ENCODE results near the gene PAPPA.

The PAPPA gene

DNA sequence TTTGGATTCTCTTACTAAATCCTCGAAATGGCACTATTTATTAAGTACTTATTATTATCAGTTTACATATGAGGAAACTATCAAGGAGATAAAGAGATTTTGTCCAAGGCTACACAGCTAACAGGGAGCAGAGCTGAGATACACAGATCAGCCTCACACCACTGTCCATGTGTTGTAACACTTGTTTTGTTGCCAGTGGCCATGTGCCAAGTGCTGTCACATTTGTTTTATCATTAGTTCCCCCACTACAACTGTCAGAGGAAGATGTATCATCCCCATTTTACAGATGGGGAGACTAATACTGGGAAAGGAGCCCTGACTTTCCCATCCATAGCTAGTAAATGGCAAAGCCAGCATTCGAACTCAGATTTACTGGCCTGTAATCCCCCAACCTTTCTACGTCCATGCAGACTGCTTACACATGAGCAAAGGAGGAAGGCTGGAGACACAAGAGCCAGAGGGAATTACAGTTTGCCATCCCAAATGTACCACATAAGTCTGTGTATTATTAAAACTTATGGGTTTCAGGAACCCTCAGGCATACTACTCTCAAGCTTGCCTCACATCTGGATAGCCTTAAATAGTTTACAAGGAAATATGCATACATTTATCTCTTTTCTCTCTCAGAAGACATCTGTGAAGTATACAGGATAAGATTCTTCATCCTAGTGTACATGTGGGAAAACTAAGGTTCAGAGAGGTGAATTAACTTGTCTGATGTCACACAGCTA, 25.1 kb downstream of the PAPPA start:
- Histone ChIP-seq H3K4me1 (ENCODE audit: control insufficient read depth, insufficient read depth, low read length, poor library complexity, severe bottlenecking) (no peaks in the 10 kb centered on the region), H3K4me3 (ENCODE audit: insufficient read depth, low read depth, low read length, poor library complexity, severe bottlenecking) (no peak overlapping the region), H3K27ac (ENCODE audit: insufficient read depth, low read length, poor library complexity, severe bottlenecking) (no peak overlapping the region), H3K36me3 (ENCODE audit: control insufficient read depth, insufficient read depth, low read length) (no peaks in the 10 kb centered on the region), H3K27me3 (replicated peaks; ENCODE audit: control insufficient read depth, insufficient read depth, low read length, poor library complexity, severe bottlenecking) (no peaks in the 10 kb centered on the region), H3K9me3 (ENCODE audit: control insufficient read depth, low read length) (no peaks in the 10 kb centered on the region)
- no peak for DNase-seq

DNA sequence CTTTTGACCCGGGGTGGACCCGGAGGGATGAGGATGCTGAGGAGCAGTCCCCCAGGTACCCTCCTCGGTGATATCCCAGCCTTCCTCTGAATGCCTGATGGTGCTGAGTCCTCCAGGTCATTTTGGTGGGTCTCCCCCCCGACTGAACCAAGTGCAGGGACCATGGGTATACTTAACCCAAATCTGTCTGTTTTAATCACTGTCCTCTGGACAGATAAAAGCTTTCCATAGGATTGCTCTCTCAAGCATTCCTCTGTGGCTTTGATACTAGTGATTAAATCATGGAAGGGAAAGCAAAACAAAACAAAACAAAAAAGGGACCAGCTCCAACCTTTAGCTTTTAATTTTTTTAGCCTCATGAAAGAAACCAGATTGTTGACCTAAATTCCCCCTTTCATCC, 26.0 kb downstream of the PAPPA start:
- Histone ChIP-seq H3K36me3 (ENCODE audit: control insufficient read depth, insufficient read depth, low read length) (no peaks in the 10 kb centered on the region), H3K27ac (ENCODE audit: insufficient read depth, low read length, poor library complexity, severe bottlenecking) (no peak overlapping the region), H3K4me3 (ENCODE audit: insufficient read depth, low read depth, low read length, poor library complexity, severe bottlenecking) (no peak overlapping the region), H3K4me1 (ENCODE audit: control insufficient read depth, insufficient read depth, low read length, poor library complexity, severe bottlenecking) (no peaks in the 10 kb centered on the region), H3K9me3 (ENCODE audit: control insufficient read depth, low read length) (no peaks in the 10 kb centered on the region), H3K27me3 (replicated peaks; ENCODE audit: control insufficient read depth, insufficient read depth, low read length, poor library complexity, severe bottlenecking) (no peaks in the 10 kb centered on the region)
- DNase-seq: no peak

DNA sequence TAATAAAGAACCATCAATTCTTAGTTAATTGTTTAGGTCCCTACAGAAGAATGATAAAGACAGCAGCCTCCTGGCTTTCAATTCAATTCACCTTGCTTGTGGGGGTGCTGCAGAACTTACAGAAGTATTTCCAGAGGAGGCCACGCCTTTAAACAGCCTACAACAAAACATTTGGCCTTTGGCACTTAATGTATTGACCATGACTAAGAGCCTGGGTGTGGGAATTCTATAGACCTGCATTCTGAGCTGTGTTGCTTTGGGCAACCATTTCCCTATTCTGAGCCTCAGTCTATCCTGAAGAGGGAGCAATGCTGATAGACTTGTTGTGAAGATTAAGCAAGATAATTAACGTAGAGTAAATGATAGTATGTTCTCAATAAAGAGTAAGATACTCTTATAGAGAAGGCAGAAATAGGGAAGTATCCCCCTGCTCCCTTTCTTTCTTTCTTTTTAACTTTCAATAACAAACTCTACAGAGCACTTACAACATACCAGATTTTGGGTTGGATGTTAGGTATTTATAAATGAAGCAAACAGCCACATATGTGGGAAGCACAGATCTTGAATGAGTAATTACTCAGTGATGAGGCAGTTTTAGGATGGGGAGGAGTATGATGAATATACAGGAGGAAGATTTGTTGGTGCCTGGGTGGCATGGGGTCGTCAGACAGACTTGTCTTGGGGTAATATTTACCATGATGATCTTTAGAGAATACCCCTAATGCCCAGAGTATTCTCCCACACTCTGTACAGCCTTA, 28.4 kb downstream of the PAPPA start:
- H3K4me3 ChIP-seq (ENCODE audit: insufficient read depth, low read depth, low read length, poor library complexity, severe bottlenecking): no peak overlapping the region
- H3K9me3 ChIP-seq (ENCODE audit: control insufficient read depth, low read length): no peaks in the 10 kb centered on the region
- H3K27ac ChIP-seq (ENCODE audit: insufficient read depth, low read length, poor library complexity, severe bottlenecking): no peak overlapping the region
- no peak for DNase-seq
- no peaks in the 10 kb centered on the region for H3K27me3 ChIP-seq (replicated peaks; ENCODE audit: control insufficient read depth, insufficient read depth, low read length, poor library complexity, severe bottlenecking)
- H3K36me3 ChIP-seq (ENCODE audit: control insufficient read depth, insufficient read depth, low read length): no peaks in the 10 kb centered on the region
- H3K4me1 ChIP-seq (ENCODE audit: control insufficient read depth, insufficient read depth, low read length, poor library complexity, severe bottlenecking): no peaks in the 10 kb centered on the region

DNA sequence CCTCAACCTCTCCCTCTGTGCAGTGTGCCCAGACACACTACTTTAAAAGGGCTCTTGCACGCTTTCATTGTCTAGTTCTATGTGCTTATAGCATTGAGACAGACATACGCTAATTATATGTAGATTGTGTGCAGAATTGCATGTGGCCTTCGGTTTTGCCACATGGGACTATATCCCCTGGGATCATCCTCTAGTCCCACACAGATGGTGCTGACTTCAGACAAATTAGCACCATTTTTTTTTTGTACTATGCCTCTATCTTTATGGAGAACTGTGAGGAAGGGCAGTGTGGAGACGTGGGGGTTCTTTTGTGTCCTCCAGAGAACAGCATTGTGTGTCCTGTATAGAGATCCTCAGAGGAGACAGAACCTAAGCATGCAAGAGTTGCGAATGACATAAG, 29.3 kb downstream of the PAPPA start:
- Histone ChIP-seq H3K27me3 (replicated peaks; ENCODE audit: control insufficient read depth, insufficient read depth, low read length, poor library complexity, severe bottlenecking) (no peaks in the 10 kb centered on the region), H3K36me3 (ENCODE audit: control insufficient read depth, insufficient read depth, low read length) (no peaks in the 10 kb centered on the region), H3K27ac (ENCODE audit: insufficient read depth, low read length, poor library complexity, severe bottlenecking) (no peak overlapping the region), H3K4me3 (ENCODE audit: insufficient read depth, low read depth, low read length, poor library complexity, severe bottlenecking) (no peak overlapping the region), H3K4me1 (ENCODE audit: control insufficient read depth, insufficient read depth, low read length, poor library complexity, severe bottlenecking) (no peaks in the 10 kb centered on the region), H3K9me3 (ENCODE audit: control insufficient read depth, low read length) (no peaks in the 10 kb centered on the region)
- DNase-seq: no peak

DNA sequence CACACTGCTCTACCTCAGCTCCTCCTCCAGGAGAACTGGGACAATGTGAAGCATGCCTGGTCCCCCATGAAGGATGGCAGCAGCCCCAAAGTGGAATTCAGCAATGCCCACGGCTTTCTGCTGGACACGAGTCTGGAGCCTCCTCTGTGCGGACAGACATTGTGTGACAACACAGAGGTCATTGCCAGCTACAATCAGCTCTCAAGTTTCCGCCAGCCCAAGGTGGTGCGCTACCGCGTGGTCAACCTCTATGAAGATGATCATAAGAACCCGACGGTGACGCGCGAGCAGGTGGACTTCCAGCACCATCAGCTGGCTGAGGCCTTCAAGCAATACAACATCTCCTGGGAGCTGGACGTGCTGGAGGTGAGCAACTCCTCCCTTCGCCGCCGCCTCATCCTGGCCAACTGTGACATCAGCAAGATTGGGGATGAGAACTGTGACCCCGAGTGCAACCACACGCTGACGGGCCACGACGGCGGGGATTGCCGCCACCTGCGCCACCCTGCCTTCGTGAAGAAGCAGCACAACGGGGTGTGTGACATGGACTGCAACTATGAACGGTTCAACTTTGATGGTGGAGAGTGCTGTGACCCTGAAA, 34.1 kb downstream of the PAPPA start:
- H3K27me3 ChIP-seq (replicated peaks; ENCODE audit: control insufficient read depth, insufficient read depth, low read length, poor library complexity, severe bottlenecking): no peaks in the 10 kb centered on the region
- H3K4me1 ChIP-seq (ENCODE audit: control insufficient read depth, insufficient read depth, low read length, poor library complexity, severe bottlenecking): no peaks in the 10 kb centered on the region
- H3K4me3 ChIP-seq (ENCODE audit: insufficient read depth, low read depth, low read length, poor library complexity, severe bottlenecking): no peak overlapping the region
- H3K27ac ChIP-seq (ENCODE audit: insufficient read depth, low read length, poor library complexity, severe bottlenecking): no peak overlapping the region
- DNase-seq: no peak
- no peaks in the 10 kb centered on the region for H3K36me3 ChIP-seq (ENCODE audit: control insufficient read depth, insufficient read depth, low read length)
- H3K9me3 ChIP-seq (ENCODE audit: control insufficient read depth, low read length): no peaks in the 10 kb centered on the region

DNA sequence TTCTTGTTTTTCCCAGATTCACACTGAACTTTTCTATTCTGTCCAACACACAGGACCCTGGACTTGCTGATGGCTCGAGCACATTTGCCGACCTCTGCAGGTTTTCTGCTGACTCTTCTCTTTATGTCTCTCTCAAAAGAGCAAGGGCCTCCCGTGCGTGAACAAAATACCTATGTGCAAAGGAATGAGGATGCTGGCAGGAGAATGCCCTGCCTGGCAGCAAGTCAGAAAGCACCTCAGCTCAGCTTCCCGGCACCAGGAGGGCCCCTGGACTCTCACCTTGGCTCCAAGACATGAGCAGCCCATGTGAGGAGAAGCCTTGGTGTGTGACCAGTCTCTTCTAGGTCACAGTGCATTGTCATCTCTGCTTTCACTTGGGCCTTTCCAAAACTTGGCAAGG, 36.1 kb downstream of the PAPPA start:
- Histone ChIP-seq H3K4me3 (ENCODE audit: insufficient read depth, low read depth, low read length, poor library complexity, severe bottlenecking) (no peak overlapping the region), H3K4me1 (ENCODE audit: control insufficient read depth, insufficient read depth, low read length, poor library complexity, severe bottlenecking) (no peaks in the 10 kb centered on the region), H3K27me3 (replicated peaks; ENCODE audit: control insufficient read depth, insufficient read depth, low read length, poor library complexity, severe bottlenecking) (no peaks in the 10 kb centered on the region), H3K36me3 (ENCODE audit: control insufficient read depth, insufficient read depth, low read length) (no peaks in the 10 kb centered on the region), H3K9me3 (ENCODE audit: control insufficient read depth, low read length) (no peaks in the 10 kb centered on the region), H3K27ac (ENCODE audit: insufficient read depth, low read length, poor library complexity, severe bottlenecking) (no peak overlapping the region)
- no peak for DNase-seq

DNA sequence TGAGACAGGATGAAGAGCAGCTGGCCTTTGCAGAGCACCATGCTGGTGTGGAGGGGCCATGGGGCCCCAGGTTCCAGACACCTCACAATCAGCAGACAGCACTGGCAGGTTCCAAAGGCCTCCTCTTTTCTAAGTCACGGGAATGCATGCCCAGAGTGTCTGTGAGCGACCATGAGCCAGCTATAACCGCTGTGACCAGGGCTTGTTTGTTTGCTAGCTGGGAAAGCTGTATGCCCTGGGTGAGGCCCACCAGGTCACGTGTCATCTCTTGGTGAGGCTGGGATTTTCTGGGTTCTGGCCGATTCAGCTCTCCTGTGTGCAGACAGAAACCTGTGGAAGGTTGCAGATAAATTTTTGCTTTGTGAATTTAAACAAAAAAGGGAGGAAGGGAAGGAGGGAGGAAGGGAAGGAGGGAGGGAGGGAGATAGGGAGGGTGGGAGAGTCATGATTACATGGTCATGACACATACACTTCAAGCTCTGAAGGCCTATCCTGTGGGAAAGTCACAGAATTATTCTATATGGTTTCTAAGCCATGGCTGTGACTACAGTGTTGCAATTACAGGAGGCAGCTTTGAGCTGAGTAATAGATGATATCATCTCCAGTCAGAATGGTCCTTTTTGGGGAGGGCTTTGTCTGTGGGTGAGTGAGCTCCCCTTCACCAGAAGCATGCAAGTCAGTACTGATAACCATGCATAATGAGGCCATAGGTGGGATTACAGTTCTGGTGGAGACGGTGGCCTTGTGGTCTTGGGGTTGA, 37.2 kb downstream of the PAPPA start:
- Histone ChIP-seq H3K27ac (ENCODE audit: insufficient read depth, low read length, poor library complexity, severe bottlenecking) (no peak overlapping the region), H3K4me3 (ENCODE audit: insufficient read depth, low read depth, low read length, poor library complexity, severe bottlenecking) (no peak overlapping the region), H3K9me3 (ENCODE audit: control insufficient read depth, low read length) (no peaks in the 10 kb centered on the region), H3K4me1 (ENCODE audit: control insufficient read depth, insufficient read depth, low read length, poor library complexity, severe bottlenecking) (no peaks in the 10 kb centered on the region), H3K36me3 (ENCODE audit: control insufficient read depth, insufficient read depth, low read length) (no peaks in the 10 kb centered on the region), H3K27me3 (replicated peaks; ENCODE audit: control insufficient read depth, insufficient read depth, low read length, poor library complexity, severe bottlenecking) (no peaks in the 10 kb centered on the region)
- no peak for DNase-seq

DNA sequence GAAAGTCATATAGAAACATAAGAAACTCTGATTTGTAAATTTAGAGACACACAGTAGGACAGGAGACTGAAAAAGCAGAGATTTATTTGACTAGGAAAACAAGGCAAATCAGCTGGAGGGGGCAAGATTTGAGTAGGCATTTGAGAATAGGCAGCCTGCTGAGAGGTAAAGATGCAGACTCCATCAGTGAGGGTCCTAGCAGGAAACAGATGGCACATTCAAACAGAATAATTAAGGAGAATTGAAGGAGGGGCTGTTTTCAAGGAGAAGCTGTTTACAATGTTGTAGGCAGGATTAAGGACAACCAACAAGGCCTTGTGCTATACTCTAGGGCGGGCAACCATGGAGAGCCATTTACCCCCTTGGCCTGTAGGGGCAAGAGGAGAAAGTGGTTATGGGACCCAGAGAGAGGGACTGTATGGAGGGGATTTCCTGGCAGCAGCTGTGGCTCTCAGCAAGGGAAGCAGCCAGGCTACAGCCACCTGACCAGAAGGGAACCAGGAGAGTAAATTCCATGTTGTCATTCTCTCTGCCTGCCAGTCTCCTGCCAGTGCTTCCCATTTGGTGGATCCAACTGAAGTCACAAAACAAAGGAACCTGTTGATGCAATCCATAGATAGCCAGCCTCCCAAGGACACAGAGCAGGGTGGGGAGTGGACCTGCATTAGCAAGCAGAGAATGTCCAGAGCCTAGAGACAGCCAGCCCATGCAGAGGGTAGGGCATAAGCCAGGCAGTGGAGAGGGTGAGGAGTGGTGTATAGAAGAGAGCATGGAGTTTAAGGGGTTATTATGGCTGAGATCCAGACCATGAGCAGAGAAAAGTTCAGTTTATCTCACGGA, 38.2 kb downstream of the PAPPA start:
- H3K4me1 ChIP-seq (ENCODE audit: control insufficient read depth, insufficient read depth, low read length, poor library complexity, severe bottlenecking): no peaks in the 10 kb centered on the region
- no peaks in the 10 kb centered on the region for H3K36me3 ChIP-seq (ENCODE audit: control insufficient read depth, insufficient read depth, low read length)
- no peaks in the 10 kb centered on the region for H3K27me3 ChIP-seq (replicated peaks; ENCODE audit: control insufficient read depth, insufficient read depth, low read length, poor library complexity, severe bottlenecking)
- H3K4me3 ChIP-seq (ENCODE audit: insufficient read depth, low read depth, low read length, poor library complexity, severe bottlenecking): no peak overlapping the region
- H3K9me3 ChIP-seq (ENCODE audit: control insufficient read depth, low read length): no peaks in the 10 kb centered on the region
- H3K27ac ChIP-seq (ENCODE audit: insufficient read depth, low read length, poor library complexity, severe bottlenecking): no peak overlapping the region
- DNase-seq: no peak

DNA sequence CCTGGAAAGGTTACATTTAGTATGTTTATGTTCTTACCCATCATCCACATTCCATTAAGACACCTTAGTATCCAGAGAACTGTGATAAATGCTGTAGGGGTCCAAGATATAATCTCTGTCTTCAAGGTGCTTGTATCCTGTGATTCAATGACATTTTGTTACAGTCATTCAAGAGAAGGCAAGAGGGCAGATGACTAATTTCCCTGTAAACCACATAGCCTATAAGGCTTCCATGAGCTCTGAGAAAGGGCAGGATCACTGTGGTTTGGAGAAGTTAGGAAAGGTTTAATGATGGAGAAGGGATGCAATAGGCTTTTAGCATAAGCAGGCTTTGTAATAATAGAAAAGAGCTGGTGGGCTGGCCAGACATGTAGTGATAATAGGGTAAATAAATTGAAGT, 40.0 kb downstream of the PAPPA start:
- Histone ChIP-seq H3K4me1 (ENCODE audit: control insufficient read depth, insufficient read depth, low read length, poor library complexity, severe bottlenecking) (no peaks in the 10 kb centered on the region), H3K27ac (ENCODE audit: insufficient read depth, low read length, poor library complexity, severe bottlenecking) (no peak overlapping the region), H3K36me3 (ENCODE audit: control insufficient read depth, insufficient read depth, low read length) (no peaks in the 10 kb centered on the region), H3K27me3 (replicated peaks; ENCODE audit: control insufficient read depth, insufficient read depth, low read length, poor library complexity, severe bottlenecking) (no peaks in the 10 kb centered on the region), H3K4me3 (ENCODE audit: insufficient read depth, low read depth, low read length, poor library complexity, severe bottlenecking) (no peak overlapping the region), H3K9me3 (ENCODE audit: control insufficient read depth, low read length) (no peaks in the 10 kb centered on the region)
- DNase-seq: no peak

Measured in effector memory CD4-positive, alpha-beta T cell (primary cell).